GM23338 (cell line): ENCODE measurements around the gene ERC1. TPM values are rescaled to one million over a fixed set of nuclear protein-coding genes. Genes with fewer than 3 reads are reported as not detected.

Experiments used
- ATAC-seq: fragments of 200-7000 bp; cut with Tn5 transposase; 3 replicates; pipeline ENCODE4 v1.9.1; 2020
- DNase-seq: peaks from one replicate; pipeline ENCODE4 v3.0.0-alpha.2; 2015; ENCODE audit warnings: low spot score
- H2AFZ ChIP-seq: fragments of 200-600 bp; sonication (generic); 2 replicates; pipeline ENCODE4 v1.8.0; 2016; ENCODE audit warnings: antibody characterized with exemption, mild to moderate bottlenecking, moderate library complexity
- H3F3A ChIP-seq: fragments of 200-600 bp; sonication (generic); replicated peaks from 2 replicates; pipeline ENCODE4 v1.8.0; 2017; ENCODE audit warnings: antibody characterized with exemption, mixed run types, low read depth
- H3K27ac ChIP-seq: fragments of 200-600 bp; sonication (generic); 2 replicates; pipeline ENCODE4 v1.6.1; 2016; ENCODE audit warnings: low read depth
- H3K27me3 ChIP-seq: fragments of 200-600 bp; sonication (generic); 2 replicates; pipeline ENCODE4 v1.8.0; 2016; ENCODE audit warnings: mild to moderate bottlenecking, mixed run types, moderate library complexity; ENCODE audit not compliant: insufficient read depth
- H3K36me3 ChIP-seq: fragments of 200-600 bp; sonication (generic); 2 replicates; pipeline ENCODE4 v1.8.0; 2016; ENCODE audit warnings: mild to moderate bottlenecking; ENCODE audit not compliant: insufficient read depth
- H3K4me1 ChIP-seq: fragments of 200-600 bp; sonication (generic); 2 replicates; pipeline ENCODE4 v1.8.0; 2016; ENCODE audit warnings: mild to moderate bottlenecking, moderate library complexity; ENCODE audit not compliant: insufficient read depth
- H3K4me2 ChIP-seq: fragments of 200-600 bp; sonication (generic); 2 replicates; pipeline ENCODE4 v1.7.1; 2017; ENCODE audit warnings: mixed run types
- H3K4me3 ChIP-seq: fragments of 200-600 bp; sonication (generic); 2 replicates; pipeline ENCODE4 v1.6.1; 2016; ENCODE audit warnings: mixed run types
- H3K79me2 ChIP-seq: fragments of 200-600 bp; sonication (generic); replicated peaks from 2 replicates; pipeline ENCODE4 v1.8.0; 2017; ENCODE audit warnings: mild to moderate bottlenecking; ENCODE audit not compliant: insufficient read depth
- H3K9me2 ChIP-seq: fragments of 200-600 bp; sonication (generic); 2 replicates; pipeline ENCODE4 v1.8.0; 2017; ENCODE audit not compliant: insufficient read depth
- H4K20me1 ChIP-seq: fragments of 200-600 bp; sonication (generic); replicated peaks from 2 replicates; pipeline ENCODE4 v1.8.0; 2017; ENCODE audit warnings: mild to moderate bottlenecking; ENCODE audit not compliant: insufficient read depth
- H3K27ac Mint-ChIP-seq: 2 replicates; pipeline ENCODE4 v1.8.0; 2020; ENCODE audit warnings: inconsistent platforms, mild to moderate bottlenecking, moderate library complexity, mixed read lengths
- H3K27me3 Mint-ChIP-seq: 3 replicates; pipeline ENCODE4 v1.8.0; 2022; ENCODE audit warnings: low read depth, mild to moderate bottlenecking, moderate library complexity, mixed read lengths, inconsistent platforms; ENCODE audit not compliant: insufficient read depth, poor library complexity
- H3K36me3 Mint-ChIP-seq: 3 replicates; pipeline ENCODE4 v1.8.0; 2021; ENCODE audit warnings: low read depth, mild to moderate bottlenecking, inconsistent platforms, moderate library complexity, mixed read lengths
- H3K4me1 Mint-ChIP-seq: 3 replicates; pipeline ENCODE4 v1.8.0; 2020; ENCODE audit warnings: mild to moderate bottlenecking, inconsistent platforms, mixed read lengths
- H3K4me3 Mint-ChIP-seq: 3 replicates; pipeline ENCODE4 v1.8.0; 2021; ENCODE audit warnings: moderate library complexity, mild to moderate bottlenecking, inconsistent platforms, mixed read lengths
- H3K9me3 Mint-ChIP-seq: 3 replicates; pipeline ENCODE4 v1.8.0; 2020; ENCODE audit warnings: moderate library complexity, mild to moderate bottlenecking, inconsistent platforms, mixed read lengths
- CREB1 ChIP-seq: fragments of 250-450 bp; sonication (Bioruptor Pico); IDR thresholded peaks from 2 replicates; pipeline ENCODE4 v1.5.0; 2020; ENCODE audit warnings: low read depth, mild to moderate bottlenecking, moderate library complexity
- CTCF ChIP-seq, 2 experiments: fragments of 200-600 bp in 1 of 2; sonication (generic) in 1 of 2; conservative IDR thresholded peaks; 2 replicates each; pipeline versions ENCODE4 v1.5.1 to v1.6.1; 2016 to 2017; ENCODE audit warnings: antibody characterized with exemption in 2 of 2, low read depth in 2 of 2, mild to moderate bottlenecking in 2 of 2, moderate library complexity in 1 of 2
- ETS1 ChIP-seq: IDR thresholded peaks from 2 replicates; pipeline ENCODE4 v1.6.1; 2016; ENCODE audit warnings: antibody characterized with exemption
- EZH2 ChIP-seq: fragments of 200-600 bp; sonication (generic); IDR thresholded peaks from one replicate; pipeline ENCODE4 v1.8.0; 2017; ENCODE audit warnings: antibody characterized with exemption, mild to moderate bottlenecking, low read depth; ENCODE audit not compliant: unreplicated experiment
- EZH2phosphoT487 ChIP-seq: fragments of 200-600 bp; sonication (generic); IDR thresholded peaks from one replicate; pipeline ENCODE4 v1.8.1; 2018; ENCODE audit warnings: antibody characterized with exemption; ENCODE audit not compliant: unreplicated experiment
- JUNB ChIP-seq: IDR thresholded peaks from one replicate; pipeline ENCODE4 v1.6.1; 2016; ENCODE audit warnings: antibody characterized with exemption; ENCODE audit not compliant: unreplicated experiment
- NANOG ChIP-seq: IDR thresholded peaks from 2 replicates; pipeline ENCODE4 v1.6.1; 2016; ENCODE audit warnings: antibody characterized with exemption, borderline replicate concordance
- POLR2AphosphoS5 ChIP-seq: IDR thresholded peaks from 2 replicates; pipeline ENCODE4 v1.6.1; 2016; ENCODE audit warnings: antibody characterized with exemption, low read depth
- REST ChIP-seq: IDR thresholded peaks from one replicate; pipeline ENCODE4 v1.6.1; 2018; ENCODE audit warnings: antibody characterized with exemption; ENCODE audit not compliant: unreplicated experiment
- STAT1 ChIP-seq: IDR thresholded peaks from one replicate; pipeline ENCODE4 v1.6.1; 2016; ENCODE audit warnings: antibody characterized with exemption; ENCODE audit not compliant: unreplicated experiment
- ZNF114 ChIP-seq: fragments of 250-450 bp; sonication (Bioruptor Pico); IDR thresholded peaks from 2 replicates; pipeline ENCODE4 v1.5.0; 2020; ENCODE audit warnings: mild to moderate bottlenecking, moderate library complexity
- ZNF331 ChIP-seq: fragments of 250-450 bp; sonication (Bioruptor Pico); IDR thresholded peaks from 2 replicates; pipeline ENCODE4 v1.5.0; 2020; ENCODE audit warnings: low read depth, mild to moderate bottlenecking, moderate library complexity
- ZNF462 ChIP-seq: fragments of 250-450 bp; sonication (Bioruptor Pico); IDR thresholded peaks from 2 replicates; pipeline ENCODE4 v1.5.0; 2020; ENCODE audit warnings: mild to moderate bottlenecking, moderate library complexity
- polyA plus RNA-seq: library from polyadenylated mRNA; unstranded; fragments of >200 nt; fragmentation: Nextera tagmentation; extraction: Ambion mirVana; gene quantifications from 2 replicates; pipeline ENCODE4 v1.2.1, GENCODE V29; 2016
- total RNA-seq: library from RNA; depleted of rRNA; stranded (reverse); fragments of >200 nt; shearing (Covaris generic); gene quantifications from 2 replicates; pipeline ENCODE4 v1.2.3, GENCODE V29; 2014

Gene ERC1
- total and polyA plus RNA-seq, 2 experiments from 2014 or later, result 28.1 to 35.3 TPM

GRCh38 chr12:1115484-1116231, 124.6 kb downstream of the ERC1 start:
- H3K9me2 ChIP-seq, result no peaks in the 10 kb centered on the region
- Mint-ChIP-seq H3K4me1 (no peaks in the 10 kb centered on the region), H3K27me3 (peaks cover 12% of the 10 kb centered on the region), H3K27ac (no peak overlapping the region), H3K4me3 (no peak overlapping the region), H3K9me3 (no peaks in the 10 kb centered on the region), H3K36me3 (no peaks in the 10 kb centered on the region; the same call in 2 of the 3 replicates)
- no peak overlapping the region for H3K4me2 ChIP-seq
- DNase-seq (no peak), ATAC-seq (no peak)
- TF ChIP-seq EZH2phosphoT487, result no peak
- TF ChIP-seq CTCF (conservative IDR thresholded peaks at IDR 0.05; ENCODE audit: low read depth in 2 of 2), result no peak
- TF ChIP-seq ETS1, result no peak
- TF ChIP-seq ZNF331, result no peak
- no peak for TF ChIP-seq EZH2
- TF ChIP-seq STAT1, result no peak
- TF ChIP-seq JUNB, result no peak
- no peak for TF ChIP-seq ZNF462 (CRISPR knock-in tag)
- TF ChIP-seq CREB1, result no peak
- TF ChIP-seq NANOG, result no peak
- TF ChIP-seq POLR2AphosphoS5, result no peak
- no peak for TF ChIP-seq REST
- TF ChIP-seq ZNF114, result no peak
- no peak overlapping the region for H3K4me3 ChIP-seq
- no peaks in the 10 kb centered on the region for H3K36me3 ChIP-seq
- no peaks in the 10 kb centered on the region for H3K79me2 ChIP-seq
- no peak overlapping the region for H2AFZ ChIP-seq
- peaks cover 22% of the 10 kb centered on the region for H3K27me3 ChIP-seq
- H3F3A ChIP-seq, result no peaks in the 10 kb centered on the region
- H3K4me1 ChIP-seq, result no peaks in the 10 kb centered on the region
- H4K20me1 ChIP-seq, result peaks cover 3% of the 10 kb centered on the region
- H3K27ac ChIP-seq, result no peak overlapping the region
